ENCODE results near the gene SLC2A10. TPM values are rescaled to one million over a fixed set of nuclear protein-coding genes. Genes with fewer than 3 reads are reported as not detected.
A peak's percentile ranks its signal among the peaks of the same experiment; 100 is the strongest.

SLC2A10 gene
- total RNA-seq, 1 donor, result 52.7 TPM

DNA sequence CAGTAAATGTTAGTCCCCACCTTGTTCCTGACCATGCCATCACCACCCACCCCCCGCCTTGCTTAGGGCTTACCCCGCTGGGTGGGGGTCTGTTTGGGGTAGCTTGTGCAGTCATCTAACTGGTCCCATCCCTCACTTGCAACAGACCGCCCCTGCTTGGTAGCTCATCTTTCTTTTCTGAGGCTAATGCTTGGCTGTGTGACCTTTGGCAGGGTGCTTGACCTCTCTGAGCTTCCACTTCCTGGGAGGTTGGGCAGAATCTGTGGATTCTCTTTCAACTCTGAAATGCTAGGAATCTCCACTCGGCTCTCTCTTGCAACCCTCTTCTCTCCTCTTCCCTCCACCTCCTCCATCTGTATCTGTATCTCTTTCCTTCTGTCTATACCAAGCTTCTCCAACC, 70.4 kb downstream of the SLC2A10 start:
- TF ChIP-seq CTCF (IDR thresholded peaks at IDR 0.05; ENCODE audit: insufficient read depth, low read depth, low read length), result no peak
- DNase-seq (ENCODE audit: low read depth), result no peak
- H3K4me3 ChIP-seq (ENCODE audit: low read depth, low read length), result no peak overlapping the region

GRCh38 chr20:46784436-46785127, 75.1 kb downstream of the SLC2A10 start:
- no peak overlapping the region for H3K4me3 ChIP-seq (ENCODE audit: low read depth, low read length)
- no peak for TF ChIP-seq CTCF (IDR thresholded peaks at IDR 0.05; ENCODE audit: insufficient read depth, low read depth, low read length)
- DNase-seq (ENCODE audit: low read depth), result peak; percentile 19

Other genes starting within 250 kb of the SLC2A10 start
- gene ZNF334, start 196.1 kb upstream of the SLC2A10 start, total RNA-seq, result 1.9 and 2.6 TPM in 2 replicates
- not detected in 2 replicates for gene OCSTAMP, start 159.0 kb upstream of the SLC2A10 start, total RNA-seq
- gene SLC13A3, start 58.2 kb upstream of the SLC2A10 start, total RNA-seq, result 1.6 and 4.3 TPM in 2 replicates
- 23.2 and 26.3 TPM in 2 replicates for gene TP53RK, start 20.2 kb upstream of the SLC2A10 start, total RNA-seq
- gene EYA2, start 185.2 kb downstream of the SLC2A10 start, total RNA-seq, result not detected in 2 replicates